HL-60 (cell line): ENCODE measurements around the gene DNAJA2.

Experiments used
- CTCF ChIP-seq: IDR thresholded peaks from one replicate; pipeline ENCODE4 v1.5.1; 2011; ENCODE audit warnings: low read length, control low read depth, inconsistent platforms; ENCODE audit not compliant: insufficient read depth
- POLR2AphosphoS5 ChIP-seq: IDR thresholded peaks from 2 replicates; pipeline ENCODE4 v1.6.1; 2012; ENCODE audit warnings: low read depth
- REST ChIP-seq: IDR thresholded peaks from 2 replicates; pipeline ENCODE4 v1.6.1; 2012; ENCODE audit warnings: low read depth; ENCODE audit not compliant: insufficient replicate concordance

- TF ChIP-seq CTCF = no peak
- no peak for TF ChIP-seq POLR2AphosphoS5
- no peak for TF ChIP-seq REST
These were observed 5.4 kb downstream of the DNAJA2 start for GRCh38 chr16:46968063-46968435.
